HK-2 (cell line): ENCODE data around the gene GAS7.

Experiments
- DNase-seq: peaks from one replicate; pipeline ENCODE4 v3.0.0-alpha.2; 2018; ENCODE audit not compliant: unreplicated experiment

Gene GAS7

GRCh38 chr17:10135539-10136257 lies 62.7 kb downstream of the GAS7 start:
- no peak for DNase-seq

DNA sequence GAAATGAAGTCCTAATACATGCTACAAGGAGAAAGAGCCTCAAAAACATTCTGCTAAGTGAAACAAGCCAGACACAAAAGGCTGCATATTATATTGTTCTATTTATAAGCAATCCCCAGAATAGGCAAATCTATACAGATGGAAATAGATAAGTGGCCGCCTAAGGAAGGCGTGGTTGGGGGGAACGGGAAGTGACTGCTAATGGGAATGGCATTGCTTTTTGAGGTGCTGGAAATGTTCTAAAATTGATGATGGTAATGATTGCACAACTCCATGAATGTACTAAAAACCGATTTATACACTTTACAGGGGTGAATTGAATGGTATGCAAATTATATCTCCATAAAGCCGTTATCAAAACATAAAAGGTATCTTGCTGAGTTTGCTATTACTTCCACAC lies 67.7 kb downstream of the GAS7 start:
- no peak for DNase-seq

- no peak for DNase-seq
Observed at GRCh38 chr17:10130263-10130662, 68.1 kb downstream of the GAS7 start.

DNA sequence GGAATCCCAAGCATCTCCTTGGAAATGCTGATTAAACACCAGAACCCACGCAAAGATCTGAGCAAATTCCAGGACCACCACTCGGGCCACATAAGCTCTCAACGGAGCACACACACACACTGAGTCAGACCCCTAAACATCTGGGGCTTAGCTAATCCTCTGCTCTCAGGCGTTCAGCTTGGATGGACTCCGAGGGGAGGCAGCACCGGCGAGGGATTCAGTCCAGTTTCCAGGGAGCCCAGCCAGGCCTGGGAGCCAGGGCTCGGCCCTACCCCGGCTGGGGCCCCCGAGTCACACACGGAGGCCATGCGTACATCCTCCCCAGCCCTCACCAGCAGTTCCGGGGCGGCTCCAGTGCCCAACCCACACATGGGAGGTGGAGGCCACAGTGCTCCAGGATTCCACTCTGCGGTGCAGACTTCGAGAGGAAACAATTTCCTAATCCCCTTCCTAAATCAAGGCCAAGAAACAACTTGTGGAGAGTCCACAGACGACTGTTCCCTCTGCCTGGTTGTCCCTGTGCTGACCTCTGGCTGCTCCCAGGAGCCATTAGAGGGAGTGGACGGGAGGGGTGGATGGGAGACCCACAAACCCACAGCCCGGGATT lies 70.5 kb downstream of the GAS7 start:
- DNase-seq, result no peak

GRCh38 chr17:10126616-10127501 lies 71.5 kb downstream of the GAS7 start:
- DNase-seq, result no peak

DNA sequence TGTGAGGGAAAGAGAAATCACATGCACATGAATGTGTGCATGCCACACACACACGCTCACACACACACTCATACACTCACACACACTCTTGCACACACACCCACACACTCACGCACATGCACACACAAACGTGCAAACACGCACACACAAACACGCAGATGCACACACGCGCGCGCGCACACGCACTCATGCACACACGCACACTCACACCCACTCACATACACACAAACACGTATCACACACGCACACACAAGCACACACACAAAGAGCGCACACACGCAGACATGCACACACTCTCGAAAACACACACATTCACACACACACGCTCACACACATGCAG lies 72.2 kb downstream of the GAS7 start:
- no peak for DNase-seq

DNA sequence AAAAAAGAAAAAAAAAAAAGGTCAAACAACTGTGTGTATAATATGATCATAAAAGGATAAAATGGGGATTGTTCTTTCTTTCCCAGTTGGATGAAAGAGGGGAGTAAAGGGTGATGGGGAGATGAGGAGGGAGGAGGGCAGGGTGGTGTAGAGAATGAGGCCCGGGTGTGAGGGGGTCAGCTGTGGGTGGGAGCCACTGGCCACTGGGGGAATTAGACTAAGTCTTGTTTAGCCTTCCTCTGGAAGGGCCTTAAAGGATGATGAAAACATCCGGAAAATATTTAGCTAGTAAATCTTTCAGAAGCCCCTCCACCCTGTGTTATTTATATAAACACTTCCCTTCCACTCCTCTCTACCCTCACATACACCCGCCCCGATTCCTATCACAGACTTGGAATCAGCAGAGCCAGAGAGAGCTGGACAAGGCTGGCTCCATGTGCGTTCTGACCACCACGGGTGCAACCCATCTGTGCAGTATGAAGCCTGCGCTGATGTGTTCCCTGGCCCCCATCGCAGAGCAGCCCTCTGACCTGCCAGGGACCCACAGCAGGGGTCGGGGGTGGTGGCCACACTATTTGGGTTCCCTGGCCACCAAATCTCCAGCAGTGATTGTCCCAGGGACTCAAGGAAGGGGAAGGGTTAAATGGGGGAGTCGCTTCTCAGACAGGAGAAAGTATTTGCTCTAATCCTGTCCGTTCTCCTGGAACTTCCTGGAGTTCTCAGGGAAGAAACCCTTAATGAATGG lies 72.7 kb downstream of the GAS7 start:
- DNase-seq, result no peak

DNA sequence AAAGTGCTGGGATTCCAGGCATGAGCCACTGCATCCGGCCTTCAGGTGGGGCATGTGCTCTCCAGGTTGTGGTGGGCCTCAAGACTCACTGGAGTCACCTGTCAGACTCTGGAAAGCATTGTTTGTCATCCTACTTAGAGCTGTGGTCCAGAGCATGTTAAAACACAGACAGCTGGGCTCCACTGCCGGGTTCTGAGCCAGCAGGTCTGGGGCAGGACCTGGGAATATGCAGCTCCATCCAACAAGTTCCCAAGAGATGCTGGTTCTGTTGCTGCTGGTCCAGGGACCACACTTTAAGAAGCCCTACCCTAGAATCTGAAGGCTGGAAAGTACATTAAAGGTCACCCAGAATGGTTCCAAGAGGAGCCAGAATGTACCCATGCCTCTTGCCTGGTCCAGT lies 75.3 kb downstream of the GAS7 start:
- no peak for DNase-seq

GRCh38 chr17:10121971-10122707 lies 76.3 kb downstream of the GAS7 start:
- DNase-seq, result no peak

DNA sequence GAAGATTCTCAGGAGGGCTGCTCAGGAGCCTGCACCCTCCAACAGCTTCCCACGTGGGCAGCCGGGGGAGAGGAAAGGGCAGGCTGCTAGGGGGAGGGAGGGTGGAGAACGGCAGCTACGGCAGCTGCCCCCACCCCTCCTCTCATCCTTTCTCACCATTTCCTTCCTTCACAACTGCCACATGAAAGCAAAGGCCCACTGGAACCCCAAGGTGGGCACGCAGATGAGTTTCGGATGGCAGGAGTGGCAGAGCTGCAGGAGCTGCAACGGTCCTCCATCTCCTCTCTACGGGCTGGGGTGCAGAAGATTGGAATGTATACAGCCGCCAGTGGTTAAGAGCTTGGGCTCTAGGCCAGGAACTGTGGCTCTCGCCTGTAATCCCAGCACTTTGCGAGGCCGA lies 77.7 kb downstream of the GAS7 start:
- no peak for DNase-seq

GRCh38 chr17:10120109-10120485 lies 78.3 kb downstream of the GAS7 start:
- DNase-seq, result no peak

DNA sequence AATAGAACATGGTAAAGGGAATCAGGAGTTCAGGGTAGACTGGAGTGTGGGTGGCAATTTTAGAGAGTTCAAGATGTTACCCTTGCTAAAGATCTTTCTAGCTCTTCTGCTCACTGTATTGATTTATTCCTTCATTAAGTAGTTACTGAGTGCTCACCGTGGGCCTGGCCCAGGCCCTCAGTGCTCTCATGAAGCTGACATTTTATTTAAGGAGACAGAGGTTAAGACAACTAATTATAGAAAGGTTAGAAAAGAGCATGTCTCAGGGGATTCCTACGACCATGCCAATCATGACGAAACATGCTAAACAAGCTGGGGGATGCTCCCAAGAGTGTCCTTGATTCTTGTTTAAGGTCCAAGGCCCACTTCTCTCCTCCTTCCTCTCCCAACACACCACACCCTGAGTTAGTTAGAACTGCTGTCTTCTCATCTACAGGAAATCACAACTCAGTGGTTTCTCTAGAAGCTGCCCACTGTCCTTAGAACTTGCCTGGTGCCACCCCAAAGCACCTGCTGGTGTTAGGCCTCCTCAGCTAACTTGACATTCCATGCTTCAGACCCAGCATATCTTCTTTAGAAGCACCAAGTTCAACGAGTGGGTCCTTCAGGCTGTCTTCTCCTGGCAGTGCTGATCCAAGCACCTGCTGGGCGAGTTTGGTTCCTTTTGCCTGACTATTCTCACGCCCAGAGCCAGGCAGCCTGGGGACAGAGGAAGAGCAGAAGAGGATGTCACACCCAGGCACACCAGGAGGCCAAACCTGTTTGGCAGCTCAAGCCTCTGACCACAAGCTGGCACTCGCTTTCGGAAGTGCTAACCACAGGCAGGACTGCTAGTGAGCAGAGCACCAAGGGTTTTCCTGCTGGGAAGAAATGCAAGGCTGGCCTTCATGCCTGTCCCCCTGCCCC lies 79.0 kb downstream of the GAS7 start:
- no peak for DNase-seq

DNA sequence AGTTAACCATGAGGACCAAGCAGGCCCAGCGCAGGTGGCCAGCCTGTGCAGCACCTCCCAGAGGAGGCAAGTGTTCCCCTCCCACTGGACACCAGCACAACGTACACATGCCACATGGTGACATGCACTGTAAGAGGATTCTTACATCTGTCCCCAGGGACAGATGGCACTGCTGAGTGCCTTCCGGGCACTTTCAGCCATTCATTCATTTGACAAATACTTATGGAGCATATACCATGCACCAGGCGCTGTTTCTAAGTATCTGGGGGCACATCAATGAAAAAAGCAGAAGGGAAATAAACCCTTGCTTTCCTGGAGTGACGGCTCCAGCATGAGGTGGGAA lies 79.6 kb downstream of the GAS7 start:
- no peak for DNase-seq

- DNase-seq, result no peak
Observed at GRCh38 chr17:10117581-10118001, 80.8 kb downstream of the GAS7 start.

- DNase-seq, result no peak
Observed at GRCh38 chr17:10116753-10117420, 81.5 kb downstream of the GAS7 start.

DNA sequence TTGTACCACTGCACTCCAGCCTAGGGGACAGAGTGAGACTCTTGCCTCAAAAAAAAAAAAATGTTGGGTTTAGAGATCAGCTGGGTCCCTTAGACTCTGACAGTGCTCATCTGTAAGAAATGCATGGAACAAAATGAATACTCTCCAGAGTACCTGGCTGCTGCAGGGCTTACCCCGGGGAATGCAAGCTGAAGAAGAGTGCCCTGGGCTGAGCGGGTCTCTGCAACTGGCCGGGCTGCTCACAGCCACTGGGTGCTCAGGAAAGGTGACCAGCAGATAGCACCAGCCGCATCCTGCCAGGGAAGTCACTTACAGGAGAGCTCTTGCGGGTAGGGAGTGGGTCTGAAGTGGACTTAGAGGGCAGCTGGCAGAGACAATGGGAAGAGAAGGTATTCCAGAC lies 82.1 kb downstream of the GAS7 start:
- DNase-seq, result no peak

DNA sequence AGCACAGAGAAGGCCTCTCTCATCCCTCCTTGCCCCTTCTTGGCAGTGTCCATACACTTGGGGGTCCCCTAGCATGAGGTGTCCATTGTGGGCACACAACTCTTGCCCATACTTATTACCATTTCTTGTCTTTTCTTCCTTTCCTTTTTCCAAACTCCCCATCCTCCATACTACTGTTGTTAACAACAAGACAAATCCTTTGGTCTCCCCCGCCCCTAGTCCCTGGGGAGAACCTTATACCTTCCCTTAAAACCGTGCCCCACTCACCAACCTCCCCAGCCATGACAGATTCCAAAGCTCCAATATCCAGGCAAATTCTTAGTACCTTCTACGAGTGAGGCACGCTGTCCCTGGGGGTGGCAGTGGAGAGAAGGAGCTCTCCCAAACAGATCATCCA lies 82.9 kb downstream of the GAS7 start:
- DNase-seq, result no peak

GRCh38 chr17:10114931-10115535 lies 83.4 kb downstream of the GAS7 start:
- peak; percentile 19 for DNase-seq

DNA sequence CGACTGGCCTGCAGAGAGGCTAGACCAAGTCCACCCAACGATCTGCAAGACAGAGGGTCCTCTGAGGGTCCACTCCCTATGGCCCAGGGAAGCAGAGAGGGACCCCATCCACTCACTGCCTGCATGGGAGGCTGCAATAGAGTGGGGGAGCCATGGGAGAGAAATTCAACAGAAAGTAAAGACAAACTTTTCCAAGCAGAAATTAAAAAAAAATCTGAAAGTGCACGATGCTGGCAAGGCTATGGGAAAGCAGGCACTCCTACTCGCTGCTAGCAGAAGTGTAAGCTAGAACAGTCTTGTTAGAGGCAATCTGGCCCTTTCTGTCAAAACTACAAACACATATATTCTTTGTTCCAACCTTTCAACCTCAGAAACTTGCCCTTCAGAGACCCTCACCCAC lies 85.4 kb downstream of the GAS7 start:
- DNase-seq, result no peak
